Inferior parietal cortex (tissue), 1 donor: ENCODE data around the gene KCNC2.
"Not testable (repeated sequence)": the region's sequence is repeated elsewhere in the genome, so short reads cannot be mapped to it uniquely, and the experiment has no call there.

ENCODE experiments used
- DNase-seq: peaks from one replicate; pipeline ENCODE4 v3.0.0-alpha.2; 2016; ENCODE audit errors: extremely low spot score

Gene KCNC2

GRCh38 chr12:75209812-75210138 lies at the start of gene KCNC2:
Gene KCNC2, minus strand, starts transcription at chr12:75209839.
- no peak for DNase-seq

GRCh38 chr12:75259143-75259542 lies 49.5 kb upstream of the KCNC2 start:
- DNase-seq, result no peak

GRCh38 chr12:75257510-75257909 lies 47.9 kb upstream of the KCNC2 start:
- DNase-seq, result no peak

GRCh38 chr12:75245108-75245507 lies 35.5 kb upstream of the KCNC2 start:
- no peak for DNase-seq

GRCh38 chr12:75239987-75240386 lies 30.3 kb upstream of the KCNC2 start:
- DNase-seq, result no peak

DNA sequence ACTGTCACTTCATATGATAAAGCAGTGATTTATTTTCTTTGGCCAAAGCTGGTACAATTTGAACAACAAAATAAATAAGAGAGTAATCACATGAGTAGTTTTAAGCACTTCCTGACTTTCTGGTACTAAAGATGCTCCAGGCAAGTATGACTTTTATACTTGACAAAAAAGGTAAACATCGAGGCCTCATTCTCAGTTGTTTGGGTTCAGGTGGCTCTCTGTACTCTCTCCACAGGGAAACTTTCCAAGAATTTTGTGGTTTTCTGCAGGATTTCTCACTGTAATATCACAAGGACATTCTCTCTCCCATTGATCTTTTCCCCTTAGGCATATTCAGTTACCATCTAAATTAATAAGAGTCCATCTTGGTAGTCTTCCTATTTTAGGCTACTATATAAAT lies 26.6 kb upstream of the KCNC2 start:
- no peak for DNase-seq

DNA sequence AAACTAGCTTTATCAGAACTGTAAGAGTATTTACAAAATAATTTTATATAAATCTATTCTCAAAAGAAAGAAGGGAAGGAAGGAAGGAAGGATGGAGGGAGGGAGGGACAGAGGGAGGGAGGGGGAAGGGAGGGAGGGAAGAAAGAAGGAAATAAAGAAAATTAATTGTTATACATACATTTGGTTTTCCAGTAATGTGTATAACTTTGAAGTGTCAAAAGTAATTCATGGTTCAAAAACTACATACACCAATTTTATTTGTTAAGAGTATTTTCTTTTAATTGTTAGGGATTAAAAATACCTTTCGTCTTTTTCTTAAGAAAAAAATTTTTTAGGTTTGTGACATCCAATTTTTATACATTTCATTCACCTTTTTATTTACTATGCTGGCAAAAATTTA lies 17.5 kb upstream of the KCNC2 start:
- no peak for DNase-seq

- DNase-seq, result no peak
These were observed 2.4 kb upstream of the KCNC2 start for GRCh38 chr12:75212072-75212471.

GRCh38 chr12:75208856-75209811 lies 505 bp downstream of the KCNC2 start:
- DNase-seq, result no peak

DNA sequence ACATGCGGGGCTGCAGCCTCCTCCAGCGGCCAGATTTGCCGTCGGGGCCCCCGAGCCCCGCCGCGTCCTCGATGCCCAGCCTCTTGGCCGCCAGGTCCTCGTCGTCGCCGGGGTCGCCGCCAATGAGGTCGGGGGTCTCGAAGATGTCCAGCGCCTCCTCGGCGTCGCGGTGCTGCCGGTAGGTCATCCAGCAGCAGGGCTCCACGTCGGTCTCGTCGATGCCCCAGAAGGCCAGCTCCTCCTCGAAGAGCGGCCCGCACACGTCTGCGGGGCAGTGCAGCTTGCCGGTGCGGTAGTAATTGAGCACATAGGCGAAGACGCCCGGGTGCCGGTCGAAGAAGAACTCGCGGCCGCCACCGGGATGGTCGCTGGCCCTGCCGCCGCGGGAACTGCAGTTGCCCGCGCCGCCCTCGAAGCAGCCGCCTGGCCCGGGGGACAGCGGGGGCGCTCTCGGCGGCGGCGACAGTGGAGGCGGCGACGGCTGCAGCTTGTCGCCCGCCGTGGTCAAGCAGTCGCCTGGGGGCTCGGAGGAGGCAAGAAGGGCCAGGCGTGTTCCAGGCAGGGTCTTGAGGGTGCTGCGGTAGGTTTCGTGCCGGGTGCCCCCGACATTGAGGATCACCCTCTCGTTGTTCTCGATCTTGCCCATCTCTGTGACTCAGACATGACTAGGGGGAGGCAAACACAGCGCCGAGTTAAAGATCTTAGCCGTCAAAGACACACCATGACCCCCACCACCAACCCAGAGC lies 2.1 kb downstream of the KCNC2 start:
- DNase-seq, result no peak

DNA sequence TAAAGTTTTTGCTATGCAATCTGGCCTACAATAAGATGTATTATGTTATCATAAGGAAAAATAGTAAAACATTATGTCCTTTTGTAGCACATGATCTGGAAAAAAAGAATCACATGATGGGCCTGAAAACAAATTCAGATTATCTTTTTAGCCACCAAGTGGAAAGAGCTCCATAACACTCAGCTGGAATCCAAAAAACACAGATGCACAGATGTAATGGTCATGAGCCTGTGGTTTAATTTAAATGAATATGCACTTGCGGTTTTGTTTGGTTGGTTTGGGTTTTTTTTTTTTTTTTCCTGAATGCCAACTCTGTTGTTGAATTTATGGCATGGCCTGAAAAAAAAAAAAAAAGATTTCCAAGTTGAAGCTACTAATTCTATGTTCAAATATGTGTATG lies 4.1 kb downstream of the KCNC2 start:
- DNase-seq, result no peak

GRCh38 chr12:75196865-75197264 lies 12.8 kb downstream of the KCNC2 start:
- no peak for DNase-seq

- DNase-seq, result no peak
These were observed 13.2 kb downstream of the KCNC2 start for GRCh38 chr12:75196408-75196807.

DNA sequence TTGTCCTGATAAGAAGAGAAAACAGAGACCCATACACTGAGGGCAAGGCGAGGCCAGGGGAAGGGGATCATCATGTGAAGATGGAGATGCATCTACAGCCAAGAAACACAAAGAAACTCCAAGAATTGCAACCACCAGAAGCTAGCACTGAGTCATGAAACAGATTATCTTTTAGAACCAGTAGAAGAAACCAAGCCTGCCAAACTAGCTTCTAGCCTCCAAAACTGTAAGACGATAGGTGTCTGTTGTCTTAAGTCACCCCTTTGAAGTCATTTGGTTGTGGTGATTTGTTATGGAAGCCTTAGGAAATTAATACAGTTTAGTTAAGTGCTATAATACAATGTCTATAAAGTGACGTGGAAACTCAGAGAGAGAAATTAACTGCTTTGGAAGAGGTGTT lies 15.4 kb downstream of the KCNC2 start:
- DNase-seq, result no peak

- DNase-seq, result no peak
These were observed 17.4 kb downstream of the KCNC2 start for GRCh38 chr12:75192196-75192595.

- no peak for DNase-seq
These were observed 18.8 kb downstream of the KCNC2 start for GRCh38 chr12:75190846-75191245.

DNA sequence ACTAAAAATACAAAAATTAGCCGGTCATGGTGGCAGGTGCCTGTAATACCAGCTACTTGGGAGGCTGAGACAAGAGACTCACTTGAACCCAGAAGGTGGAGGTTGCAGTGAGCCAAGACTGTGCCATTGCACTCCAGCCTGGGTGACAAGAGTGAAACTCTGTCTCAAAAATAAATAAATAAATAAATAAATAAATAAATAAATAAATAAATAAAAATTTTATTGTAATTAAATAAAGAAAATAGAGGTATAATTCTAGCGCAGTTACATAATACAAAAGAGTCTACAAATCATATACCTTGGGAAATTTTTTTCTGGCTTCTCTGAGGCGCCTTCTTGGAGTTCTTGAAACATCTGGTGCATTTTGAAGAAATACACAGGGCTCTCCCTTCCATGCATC lies 23.8 kb downstream of the KCNC2 start:
- not testable (repeated sequence) for DNase-seq

DNA sequence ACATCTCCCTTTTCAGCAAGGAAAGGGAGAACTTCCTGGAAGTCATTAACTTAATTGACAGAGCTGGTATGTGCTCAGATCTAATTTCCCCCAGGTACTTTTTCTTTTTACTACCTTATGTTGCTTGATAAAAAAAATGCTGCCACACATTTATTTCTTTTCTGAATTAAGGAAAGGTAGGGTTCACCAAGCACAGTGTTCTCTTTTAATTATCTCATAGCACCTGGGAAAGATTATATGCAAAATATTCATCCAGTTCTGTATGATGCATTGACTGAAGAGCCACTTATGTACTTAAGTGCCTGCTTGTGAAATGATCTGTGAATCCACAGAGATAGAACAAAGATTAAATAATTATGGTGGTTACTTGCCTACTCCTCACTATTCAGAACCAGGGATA lies 25.1 kb downstream of the KCNC2 start:
- no peak for DNase-seq

- DNase-seq, result no peak
These were observed 25.7 kb downstream of the KCNC2 start for GRCh38 chr12:75183967-75184366.

DNA sequence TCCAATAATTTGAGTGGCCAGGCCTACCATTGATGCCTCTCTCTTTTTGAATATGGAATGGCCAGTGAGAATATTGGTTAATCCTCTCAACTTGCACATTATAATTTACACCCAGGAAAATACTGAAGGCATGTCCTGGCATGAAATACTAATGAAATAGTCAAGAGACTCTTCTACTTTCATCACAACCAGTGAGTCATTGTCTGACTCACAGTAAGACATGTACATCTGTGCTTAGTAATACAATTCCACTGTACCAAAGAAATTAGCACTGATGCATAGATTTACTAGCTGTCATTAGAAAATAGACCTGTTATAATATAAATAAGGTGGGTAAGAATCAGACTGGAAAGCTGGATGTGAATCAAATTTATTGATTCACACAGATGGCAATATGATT lies 31.6 kb downstream of the KCNC2 start:
- no peak for DNase-seq

DNA sequence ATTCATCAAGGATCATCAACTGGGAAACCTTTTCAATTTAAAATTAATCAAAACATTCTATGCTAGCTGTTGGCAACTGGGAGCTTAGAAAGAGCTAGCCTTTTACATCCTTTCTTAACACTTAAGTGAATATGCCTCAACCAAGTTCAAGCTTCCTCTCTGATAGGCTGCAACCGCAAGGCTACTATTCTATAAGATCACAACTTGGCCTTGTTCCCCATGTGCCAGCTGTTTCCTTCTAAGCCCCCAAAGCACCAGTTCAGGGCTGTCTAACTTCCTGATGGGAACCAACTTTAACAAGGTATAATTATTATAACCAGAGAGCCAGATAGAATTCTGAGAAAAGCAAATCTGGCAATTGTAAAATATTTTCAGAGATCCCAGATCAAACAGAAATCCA lies 37.0 kb downstream of the KCNC2 start:
- DNase-seq, result no peak

GRCh38 chr12:75170640-75171185 lies 38.9 kb downstream of the KCNC2 start:
- DNase-seq, result no peak

GRCh38 chr12:75162845-75163244 lies 46.8 kb downstream of the KCNC2 start:
- DNase-seq, result no peak
